ENCODE results near the gene AKR7A2. TPM values are rescaled to one million over a fixed set of nuclear protein-coding genes. Genes with fewer than 3 reads are reported as not detected.
A peak's percentile ranks its signal among the peaks of the same experiment; 100 is the strongest.

Gene AKR7A2
- total and polyA plus RNA-seq, 9 of the 15 experiments (the other 6 are each of a cell fraction or from before 2014, with no cell fraction given): 2.0 to 78.4 (median 49.4) TPM

DNA sequence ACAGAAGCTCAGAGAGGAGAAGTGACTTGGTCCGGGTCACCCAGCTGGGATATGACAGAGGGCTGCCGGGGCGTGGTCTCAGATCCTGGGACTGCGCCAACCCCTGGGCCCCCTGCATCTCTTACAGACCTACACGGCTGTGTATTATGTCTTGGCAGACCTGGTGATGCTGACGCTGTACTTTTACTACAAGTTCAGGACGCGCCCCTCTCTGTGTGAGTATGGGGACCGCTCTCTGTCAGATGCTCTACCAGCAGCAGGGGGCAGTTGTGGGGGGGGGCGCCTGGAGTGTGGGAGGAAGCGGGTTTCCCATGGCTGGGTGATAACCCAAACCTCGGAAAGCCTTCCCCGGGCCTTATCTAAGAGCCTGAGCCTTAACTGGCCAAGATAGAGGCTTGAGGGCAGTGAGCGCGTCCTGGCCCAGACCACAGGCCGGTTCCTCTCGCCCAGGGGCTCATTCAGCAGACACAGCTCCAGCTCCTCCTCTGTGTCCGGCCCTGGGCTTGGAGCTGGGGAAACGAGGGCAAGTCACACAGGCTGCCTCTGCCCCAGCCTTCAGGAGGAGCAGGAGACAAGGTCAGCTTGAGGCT lies 13.5 kb upstream of the AKR7A2 start (continued):
- TF ChIP-seq PURB (CRISPR knock-in tag; IDR thresholded peaks at IDR 0.05; ENCODE audit: low read depth) (no peak), CCNT2 (IDR thresholded peaks at IDR 0.05; ENCODE audit: borderline replicate concordance, extremely low read depth, insufficient read length, low read depth, low read length) (peak; percentile 73), PML (IDR thresholded peaks at IDR 0.05; ENCODE audit: low read length) (peak; percentile 43; the same call in 1 of the 2 replicates), ETV5 (CRISPR knock-in tag; IDR thresholded peaks at IDR 0.05; ENCODE audit: low read depth) (peak; percentile 85), CC2D1A (IDR thresholded peaks at IDR 0.05) (peak; percentile 23; the same call in 1 of the 2 replicates), ELF1 (tag; IDR thresholded peaks at IDR 0.05) (no peak), ZNF134 (CRISPR knock-in tag; conservative IDR thresholded peaks at IDR 0.05) (no peak), MAZ (CRISPR knock-in tag; conservative IDR thresholded peaks at IDR 0.05 in 1 of 2, IDR thresholded peaks at IDR 0.05 in 1 of 2) (peak in 1 of 2 experiments; percentile 79; a peak in 2 of 4 replicates), ATF1 (CRISPR knock-in tag; IDR thresholded peaks at IDR 0.05) (no peak), ATF1 (tag; IDR thresholded peaks at IDR 0.05) (peak; percentile 31; the same call in 1 of the 2 replicates)
- TF ChIP-seq, protein P1, sequence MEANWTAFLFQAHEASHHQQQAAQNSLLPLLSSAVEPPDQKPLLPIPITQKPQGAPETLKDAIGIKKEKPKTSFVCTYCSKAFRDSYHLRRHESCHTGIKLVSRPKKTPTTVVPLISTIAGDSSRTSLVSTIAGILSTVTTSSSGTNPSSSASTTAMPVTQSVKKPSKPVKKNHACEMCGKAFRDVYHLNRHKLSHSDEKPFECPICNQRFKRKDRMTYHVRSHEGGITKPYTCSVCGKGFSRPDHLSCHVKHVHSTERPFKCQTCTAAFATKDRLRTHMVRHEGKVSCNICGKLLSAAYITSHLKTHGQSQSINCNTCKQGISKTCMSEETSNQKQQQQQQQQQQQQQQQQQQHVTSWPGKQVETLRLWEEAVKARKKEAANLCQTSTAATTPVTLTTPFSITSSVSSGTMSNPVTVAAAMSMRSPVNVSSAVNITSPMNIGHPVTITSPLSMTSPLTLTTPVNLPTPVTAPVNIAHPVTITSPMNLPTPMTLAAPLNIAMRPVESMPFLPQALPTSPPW (CRISPR knock-in tag; IDR thresholded peaks at IDR 0.05): peak; percentile 98
- TF ChIP-seq, protein P2, sequence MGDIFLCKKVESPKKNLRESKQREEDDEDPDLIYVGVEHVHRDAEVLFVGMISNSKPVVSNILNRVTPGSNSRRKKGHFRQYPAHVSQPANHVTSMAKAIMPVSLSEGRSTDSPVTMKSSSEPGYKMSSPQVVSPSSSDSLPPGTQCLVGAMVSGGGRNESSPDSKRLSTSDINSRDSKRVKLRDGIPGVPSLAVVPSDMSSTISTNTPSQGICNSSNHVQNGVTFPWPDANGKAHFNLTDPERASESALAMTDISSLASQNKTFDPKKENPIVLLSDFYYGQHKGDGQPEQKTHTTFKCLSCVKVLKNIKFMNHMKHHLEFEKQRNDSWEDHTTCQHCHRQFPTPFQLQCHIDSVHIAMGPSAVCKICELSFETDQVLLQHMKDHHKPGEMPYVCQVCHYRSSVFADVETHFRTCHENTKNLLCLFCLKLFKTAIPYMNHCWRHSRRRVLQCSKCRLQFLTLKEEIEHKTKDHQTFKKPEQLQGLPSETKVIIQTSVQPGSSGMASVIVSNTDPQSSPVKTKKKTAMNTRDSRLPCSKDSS (IDR thresholded peaks at IDR 0.05; ENCODE audit: low read depth, partially characterized antibody): no peak
- TF ChIP-seq, protein P3, sequence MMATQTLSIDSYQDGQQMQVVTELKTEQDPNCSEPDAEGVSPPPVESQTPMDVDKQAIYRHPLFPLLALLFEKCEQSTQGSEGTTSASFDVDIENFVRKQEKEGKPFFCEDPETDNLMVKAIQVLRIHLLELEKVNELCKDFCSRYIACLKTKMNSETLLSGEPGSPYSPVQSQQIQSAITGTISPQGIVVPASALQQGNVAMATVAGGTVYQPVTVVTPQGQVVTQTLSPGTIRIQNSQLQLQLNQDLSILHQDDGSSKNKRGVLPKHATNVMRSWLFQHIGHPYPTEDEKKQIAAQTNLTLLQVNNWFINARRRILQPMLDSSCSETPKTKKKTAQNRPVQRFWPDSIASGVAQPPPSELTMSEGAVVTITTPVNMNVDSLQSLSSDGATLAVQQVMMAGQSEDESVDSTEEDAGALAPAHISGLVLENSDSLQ (IDR thresholded peaks at IDR 0.05): no peak
- TF ChIP-seq, protein P4, sequence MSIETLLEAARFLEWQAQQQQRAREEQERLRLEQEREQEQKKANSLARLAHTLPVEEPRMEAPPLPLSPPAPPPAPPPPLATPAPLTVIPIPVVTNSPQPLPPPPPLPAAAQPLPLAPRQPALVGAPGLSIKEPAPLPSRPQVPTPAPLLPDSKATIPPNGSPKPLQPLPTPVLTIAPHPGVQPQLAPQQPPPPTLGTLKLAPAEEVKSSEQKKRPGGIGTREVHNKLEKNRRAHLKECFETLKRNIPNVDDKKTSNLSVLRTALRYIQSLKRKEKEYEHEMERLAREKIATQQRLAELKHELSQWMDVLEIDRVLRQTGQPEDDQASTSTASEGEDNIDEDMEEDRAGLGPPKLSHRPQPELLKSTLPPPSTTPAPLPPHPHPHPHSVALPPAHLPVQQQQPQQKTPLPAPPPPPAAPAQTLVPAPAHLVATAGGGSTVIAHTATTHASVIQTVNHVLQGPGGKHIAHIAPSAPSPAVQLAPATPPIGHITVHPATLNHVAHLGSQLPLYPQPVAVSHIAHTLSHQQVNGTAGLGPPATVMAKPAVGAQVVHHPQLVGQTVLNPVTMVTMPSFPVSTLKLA (conservative IDR thresholded peaks at IDR 0.05): peak in 1 of 2 experiments; percentile 55; a peak in 2 of 4 replicates
- TF ChIP-seq, protein P5, sequence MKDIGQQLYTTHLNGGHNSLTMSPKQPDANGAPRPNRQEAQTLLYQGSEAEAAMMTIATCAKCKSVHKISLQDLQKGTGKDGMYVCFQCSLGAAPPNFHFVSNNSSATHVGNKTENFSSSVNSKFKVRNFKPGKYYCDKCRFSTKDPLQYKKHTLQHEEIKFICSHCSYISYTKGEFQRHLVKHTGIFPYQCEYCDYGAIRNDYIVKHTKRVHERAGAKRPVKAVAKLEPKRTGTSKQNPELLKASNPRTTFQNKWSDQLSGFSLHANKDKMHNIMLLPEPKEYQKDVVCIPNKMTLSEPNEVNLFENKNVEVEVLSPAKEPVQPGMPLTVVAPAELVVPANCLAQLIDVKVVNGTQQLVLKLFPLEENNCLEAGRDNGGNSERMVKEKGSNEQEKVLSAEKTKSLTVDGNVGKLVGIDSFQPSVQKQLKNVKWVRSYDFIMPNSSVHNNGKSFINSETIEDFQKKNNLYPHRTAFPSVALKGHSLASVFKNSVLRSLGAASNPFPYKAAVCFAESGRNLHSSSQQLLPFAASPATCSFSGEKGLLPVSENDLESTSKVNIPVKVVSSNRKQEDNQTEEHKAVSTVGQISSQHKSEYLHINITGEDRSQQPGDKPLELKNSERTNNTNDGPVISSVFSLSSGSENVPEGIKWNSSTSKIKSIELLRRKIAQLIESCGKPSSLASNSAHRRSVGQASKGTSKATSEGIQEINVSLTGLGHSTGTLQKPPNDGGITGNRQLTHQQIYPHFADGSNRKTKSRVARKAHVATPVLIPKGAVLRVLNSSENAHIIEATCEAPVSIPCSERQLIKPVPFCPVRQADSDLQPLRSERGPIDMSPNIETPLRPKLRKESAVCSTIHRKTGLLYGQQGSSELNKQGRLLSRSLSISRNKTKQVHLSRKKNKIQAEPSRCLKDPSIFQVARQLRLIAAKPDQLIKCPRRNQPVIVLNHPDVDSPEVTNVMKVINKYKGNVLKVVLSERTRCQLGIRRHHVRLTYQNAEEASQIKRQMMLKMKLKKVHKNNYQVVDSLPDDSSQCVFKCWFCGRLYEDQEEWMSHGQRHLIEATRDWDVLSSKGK (CRISPR knock-in tag; IDR thresholded peaks at IDR 0.05): no peak
- TF ChIP-seq, protein P6, sequence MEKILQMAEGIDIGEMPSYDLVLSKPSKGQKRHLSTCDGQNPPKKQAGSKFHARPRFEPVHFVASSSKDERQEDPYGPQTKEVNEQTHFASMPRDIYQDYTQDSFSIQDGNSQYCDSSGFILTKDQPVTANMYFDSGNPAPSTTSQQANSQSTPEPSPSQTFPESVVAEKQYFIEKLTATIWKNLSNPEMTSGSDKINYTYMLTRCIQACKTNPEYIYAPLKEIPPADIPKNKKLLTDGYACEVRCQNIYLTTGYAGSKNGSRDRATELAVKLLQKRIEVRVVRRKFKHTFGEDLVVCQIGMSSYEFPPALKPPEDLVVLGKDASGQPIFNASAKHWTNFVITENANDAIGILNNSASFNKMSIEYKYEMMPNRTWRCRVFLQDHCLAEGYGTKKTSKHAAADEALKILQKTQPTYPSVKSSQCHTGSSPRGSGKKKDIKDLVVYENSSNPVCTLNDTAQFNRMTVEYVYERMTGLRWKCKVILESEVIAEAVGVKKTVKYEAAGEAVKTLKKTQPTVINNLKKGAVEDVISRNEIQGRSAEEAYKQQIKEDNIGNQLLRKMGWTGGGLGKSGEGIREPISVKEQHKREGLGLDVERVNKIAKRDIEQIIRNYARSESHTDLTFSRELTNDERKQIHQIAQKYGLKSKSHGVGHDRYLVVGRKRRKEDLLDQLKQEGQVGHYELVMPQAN (IDR thresholded peaks at IDR 0.05; ENCODE audit: borderline replicate concordance): no peak

All from K562 (cell line).